Central memory CD4-positive, alpha-beta T cell (primary cell): Measurements from ENCODE around the gene GJB1.
"Not testable (repeated sequence)": the region's sequence is repeated elsewhere in the genome, so short reads cannot be mapped to it uniquely, and the experiment has no call there.

Experiments
- DNase-seq: peaks from one replicate; pipeline ENCODE4 v3.0.0; 2022
- total RNA-seq, 3 experiments: gene quantifications; one replicate each; lab custom pipeline; 2026; lab: John Stamatoyannopoulos, UW

Gene GJB1
- 0 reads per million in 3 experiments for total RNA-seq

- no peak for DNase-seq
Observed at GRCh38 chrX:71222929-71223328, at the start of gene GJB1. GJB1 (plus strand) TSS chrX:71223224; CDS start chrX:71223708, 484 bp downstream.

GRCh38 chrX:71173440-71173839, 49.6 kb upstream of the GJB1 start:
- no peak for DNase-seq

- no peak for DNase-seq
Observed at GRCh38 chrX:71174795-71175194, 48.2 kb upstream of the GJB1 start.

DNA sequence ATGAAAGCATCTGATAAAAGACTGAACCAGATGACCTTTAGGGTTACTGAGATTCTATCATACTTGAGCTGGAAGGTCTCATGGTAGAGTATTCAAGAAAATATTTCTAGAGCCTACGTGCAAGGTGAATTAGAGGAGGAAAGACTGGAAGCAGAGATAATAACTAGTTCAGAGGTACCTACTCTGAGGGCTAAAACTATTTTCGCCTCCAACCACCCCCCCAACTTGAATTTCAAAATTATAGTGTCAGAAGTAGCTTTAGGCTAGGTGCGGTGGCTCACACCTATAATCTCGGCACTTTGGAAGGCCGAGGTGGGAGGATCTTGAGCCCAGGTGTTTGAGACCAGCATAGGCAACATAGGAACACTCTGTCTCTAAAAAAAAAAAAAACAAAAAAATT, 47.5 kb upstream of the GJB1 start:
- no peak for DNase-seq

DNA sequence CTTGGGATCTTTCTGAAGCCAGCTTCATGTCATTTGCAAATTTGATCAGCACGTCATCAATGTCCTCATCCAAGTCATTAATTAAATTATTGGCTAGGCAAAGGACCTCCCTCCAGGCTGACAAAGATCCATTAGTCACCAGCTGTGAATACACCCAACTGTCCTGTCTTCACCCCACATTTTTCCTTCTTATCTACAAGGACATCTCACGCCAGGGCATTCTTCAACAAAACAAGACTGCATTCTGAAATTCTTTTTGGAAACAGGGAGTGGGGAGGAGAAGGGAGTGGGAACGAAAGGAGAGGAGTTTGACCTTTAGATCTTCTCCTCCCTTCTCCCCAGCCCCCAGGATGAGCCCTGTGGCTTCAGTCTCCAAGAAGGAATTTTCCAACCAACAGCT, 45.7 kb upstream of the GJB1 start:
- no peak for DNase-seq

GRCh38 chrX:71178908-71179307, 44.1 kb upstream of the GJB1 start:
- peak; percentile 34 for DNase-seq

DNA sequence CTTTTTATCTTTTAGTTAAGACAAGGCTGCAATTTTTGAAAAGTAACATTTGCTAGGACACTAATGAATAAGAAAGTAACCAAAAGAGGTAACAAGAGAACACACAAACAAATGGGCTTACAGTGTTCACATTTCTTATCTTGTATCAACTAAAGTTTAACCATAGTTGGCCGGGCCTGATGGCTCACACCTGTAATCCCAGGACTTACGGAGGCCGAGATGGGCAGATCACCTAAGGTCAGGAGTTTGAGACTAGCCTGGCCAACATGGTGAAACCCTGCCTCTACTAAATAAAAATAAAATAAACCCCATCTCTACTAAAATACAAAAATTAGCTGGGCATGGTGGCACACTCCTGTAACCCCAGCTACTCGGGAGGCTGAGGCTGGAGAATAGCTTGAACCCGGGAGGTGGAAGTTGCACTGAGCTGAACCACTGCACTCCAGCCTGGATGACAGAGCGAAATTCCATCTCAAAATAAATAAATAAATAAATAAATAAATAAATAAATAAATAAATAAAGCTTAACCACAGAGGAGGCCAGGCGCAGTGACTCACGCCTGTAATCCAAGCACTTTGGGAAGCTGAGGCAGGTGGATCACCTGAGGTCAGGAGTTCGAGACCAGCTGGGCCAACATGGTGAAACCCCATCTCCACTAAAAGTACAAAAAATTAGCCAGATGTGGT, 42.3 kb upstream of the GJB1 start:
- not testable (repeated sequence) for DNase-seq

DNA sequence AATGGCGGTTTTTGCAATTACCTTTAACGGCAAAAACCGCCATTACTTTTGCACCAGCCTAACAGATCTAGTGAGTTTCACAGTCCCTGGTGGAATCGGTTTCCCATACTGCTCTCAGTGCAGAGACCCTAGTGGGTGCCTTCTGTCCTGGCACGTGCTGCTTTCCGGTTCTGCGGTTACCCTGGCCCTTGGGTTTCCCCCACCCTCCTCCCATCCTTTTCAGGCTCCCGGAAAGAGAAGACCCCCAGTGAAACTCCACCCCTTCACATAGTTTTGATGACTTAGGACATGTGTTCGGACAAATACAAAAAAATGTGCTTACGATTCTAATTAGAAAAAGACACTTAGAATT, 41.5 kb upstream of the GJB1 start:
- no peak for DNase-seq

GRCh38 chrX:71181910-71182799, 40.9 kb upstream of the GJB1 start:
- DNase-seq: peak; percentile 85

GRCh38 chrX:71182871-71183270, 40.2 kb upstream of the GJB1 start:
- DNase-seq: no peak

- no peak for DNase-seq
Observed at GRCh38 chrX:71183341-71183740, 39.7 kb upstream of the GJB1 start.

- no peak for DNase-seq
Observed at GRCh38 chrX:71184092-71184491, 38.9 kb upstream of the GJB1 start.

DNA sequence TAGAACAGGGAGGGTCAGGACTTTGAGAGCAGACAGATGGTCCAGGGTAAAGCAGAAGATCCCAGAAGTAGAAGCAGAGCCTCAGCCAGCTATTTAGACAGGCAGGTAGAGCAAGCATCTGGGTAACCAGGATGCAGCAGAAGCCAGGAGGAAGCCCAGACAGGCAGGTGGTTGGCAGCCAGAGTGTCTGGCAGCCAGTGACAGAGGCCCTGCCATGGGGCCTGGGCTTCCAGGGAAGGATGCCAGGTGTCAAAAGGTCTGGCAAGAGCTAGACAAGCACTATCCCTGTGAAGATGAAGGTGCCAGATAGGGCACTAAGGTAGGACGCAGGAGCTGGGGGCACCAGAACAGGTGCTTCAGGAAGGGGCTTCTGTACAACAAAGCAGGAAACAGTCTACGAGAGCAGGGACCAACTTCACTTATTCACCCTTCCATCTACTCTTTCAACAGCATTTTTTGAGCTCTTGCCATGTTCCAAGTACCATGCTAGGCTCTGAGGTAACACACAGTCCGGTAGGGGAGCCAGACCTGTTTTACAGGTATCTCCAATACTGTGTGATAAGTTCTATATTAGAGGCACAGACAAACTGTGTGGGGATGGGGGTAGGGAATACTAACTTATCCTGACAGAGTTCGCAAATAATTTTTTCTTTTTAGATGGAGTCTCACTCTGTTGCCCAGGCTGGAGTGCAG, 38.1 kb upstream of the GJB1 start:
- DNase-seq: no peak

DNA sequence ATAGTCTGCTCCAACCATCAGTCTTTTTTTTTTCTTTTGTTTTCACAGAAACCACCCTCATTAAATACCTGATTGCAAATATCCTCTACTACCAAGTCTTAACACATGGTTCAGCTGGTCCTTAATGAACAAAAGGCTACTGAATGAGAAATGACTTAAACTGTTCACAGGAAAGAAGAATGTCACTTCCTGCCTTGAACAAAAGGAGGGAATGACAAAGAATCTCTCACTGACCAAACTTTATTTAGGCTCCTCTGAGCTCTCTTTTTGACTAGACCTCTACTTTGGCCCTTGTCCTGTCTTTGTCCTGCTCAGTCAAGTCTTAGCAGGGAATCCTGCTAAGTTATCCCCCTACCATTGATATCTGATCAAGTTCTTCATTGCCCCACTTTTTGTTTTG, 31.8 kb upstream of the GJB1 start:
- no peak for DNase-seq

DNA sequence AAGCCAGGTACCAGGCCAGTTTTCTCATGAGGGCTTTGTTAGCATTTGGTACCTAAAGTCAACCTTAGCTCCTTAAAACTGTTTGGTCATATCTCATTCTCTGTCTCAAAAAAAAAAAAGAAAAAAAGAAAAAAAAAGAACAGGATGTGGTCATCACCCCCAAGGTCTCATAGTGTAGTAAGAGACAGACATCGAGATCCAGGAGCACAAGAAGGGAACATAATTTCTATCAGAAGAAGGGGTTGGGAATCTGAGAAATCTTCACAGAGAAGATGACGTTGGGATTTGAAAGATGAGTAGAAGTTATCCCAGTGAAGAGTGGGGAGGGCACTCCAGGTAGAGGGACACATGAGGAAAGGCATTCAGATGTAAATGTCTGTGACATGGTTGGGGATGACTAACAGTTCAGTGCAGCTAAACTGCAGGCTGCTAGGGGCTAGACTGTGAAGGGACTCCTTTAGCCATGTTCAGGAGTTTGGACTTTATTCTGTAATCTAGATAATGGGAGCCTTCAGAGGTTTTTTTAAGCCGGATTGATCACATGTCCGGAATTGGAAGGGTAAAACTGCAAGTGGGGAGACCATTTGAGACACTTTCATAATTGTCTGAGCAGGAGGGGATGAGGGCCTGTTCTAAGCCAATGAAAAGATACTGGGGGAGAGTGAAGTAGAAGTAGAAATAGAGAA, 26.9 kb upstream of the GJB1 start:
- DNase-seq: peak; percentile 42

GRCh38 chrX:71198066-71198465, 25.0 kb upstream of the GJB1 start:
- peak; percentile 6 for DNase-seq

DNA sequence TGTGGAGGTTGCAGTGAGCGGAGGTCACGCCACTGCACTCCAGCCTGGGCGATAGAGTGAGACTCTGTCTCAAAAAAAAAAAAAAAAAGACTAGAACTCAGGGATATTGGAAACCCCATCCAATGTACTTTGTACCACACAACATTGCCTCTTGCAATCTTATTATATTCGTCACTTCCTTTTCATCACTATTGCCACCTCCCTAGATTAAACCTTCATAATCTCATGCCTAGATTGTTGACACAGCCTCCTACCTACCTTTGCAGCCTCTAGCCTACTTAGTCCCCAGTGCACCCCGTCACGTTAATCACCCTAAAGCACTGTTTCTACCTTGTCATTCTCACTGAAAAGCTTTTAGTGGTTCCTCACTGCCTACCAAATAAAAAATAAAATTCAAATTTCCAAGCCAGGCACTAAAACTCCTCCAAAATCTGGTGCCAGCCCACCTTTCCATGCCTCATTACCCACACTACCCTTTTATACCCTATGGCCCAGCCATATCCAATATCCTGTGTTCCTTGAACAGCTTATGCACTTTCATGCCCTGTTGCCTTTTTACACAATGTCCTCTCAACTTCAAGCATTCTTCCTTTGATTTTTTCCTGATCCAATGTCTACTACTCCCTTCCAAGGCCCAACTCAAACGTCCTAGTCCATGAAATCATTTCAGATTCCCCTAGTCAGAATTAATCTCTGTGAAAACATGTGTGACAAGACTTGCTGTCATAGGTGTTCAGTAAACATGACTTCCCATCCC, 23.6 kb upstream of the GJB1 start:
- no peak for DNase-seq

GRCh38 chrX:71210816-71211215, 12.2 kb upstream of the GJB1 start:
- DNase-seq: no peak

DNA sequence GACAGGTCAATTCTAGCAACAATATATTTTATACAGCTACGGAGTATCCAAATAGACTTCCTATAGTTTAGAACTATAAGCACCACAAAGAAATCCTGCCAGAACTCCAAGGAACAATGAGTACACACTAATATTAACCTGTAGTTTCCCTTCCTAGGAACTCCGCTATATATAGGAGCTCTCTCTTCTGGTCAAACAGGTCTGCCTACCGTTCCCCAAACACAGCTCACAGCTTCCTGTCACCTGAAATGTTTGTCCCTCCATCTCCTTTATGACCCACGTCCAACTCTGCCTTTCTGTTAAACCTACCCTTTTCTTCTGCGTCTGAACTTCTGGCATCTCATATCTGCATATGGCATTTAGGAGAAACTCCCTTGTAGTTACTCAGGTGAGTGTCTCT, 10.5 kb upstream of the GJB1 start:
- DNase-seq: no peak

- no peak for DNase-seq
Observed at GRCh38 chrX:71214152-71214551, 8.9 kb upstream of the GJB1 start.

DNA sequence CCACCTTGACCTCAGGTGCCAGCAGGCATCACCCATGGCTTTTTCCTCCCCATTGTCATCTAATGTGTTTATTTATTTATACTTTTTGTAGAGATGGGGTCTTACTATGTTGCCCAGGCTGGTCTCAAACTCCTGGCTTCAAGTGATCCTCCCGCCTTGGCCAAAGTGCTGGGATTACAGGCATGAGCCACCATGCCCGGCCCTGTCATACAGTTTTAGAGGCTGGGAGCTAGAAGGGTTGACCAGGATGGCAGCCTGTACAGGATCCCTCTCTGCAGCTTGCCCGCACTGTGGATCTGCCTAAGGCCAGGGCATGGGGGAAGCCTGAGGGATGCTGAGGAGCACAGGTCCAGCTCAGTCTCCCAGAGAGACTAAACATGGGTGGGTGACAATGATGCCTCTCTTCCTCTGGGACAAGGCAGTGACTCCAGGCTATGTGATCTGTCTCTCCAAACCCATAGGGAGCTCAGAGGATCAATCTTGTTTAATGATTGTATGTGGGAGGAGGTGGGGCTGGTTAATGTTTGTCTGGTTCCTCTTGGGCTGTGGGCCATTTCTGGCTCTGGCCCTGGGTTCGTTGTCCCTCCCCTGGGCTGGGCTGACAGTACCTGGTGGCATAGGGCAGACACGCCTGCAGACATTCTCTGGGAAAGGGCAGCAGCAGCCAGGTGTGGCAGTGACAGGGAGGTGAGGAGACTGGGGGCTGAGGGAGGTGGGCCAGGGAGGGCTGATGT, 8.3 kb upstream of the GJB1 start:
- no peak for DNase-seq
